ENCODE results near the gene TBKBP1. TPM values are rescaled to one million over a fixed set of nuclear protein-coding genes. Genes with fewer than 3 reads are reported as not detected.
A peak's percentile ranks its signal among the peaks of the same experiment; 100 is the strongest.

TBKBP1 gene
- total and polyA plus RNA-seq, 4 experiments from 2014 or later, result 0.49 to 7.4 (median 3.7) TPM

DNA sequence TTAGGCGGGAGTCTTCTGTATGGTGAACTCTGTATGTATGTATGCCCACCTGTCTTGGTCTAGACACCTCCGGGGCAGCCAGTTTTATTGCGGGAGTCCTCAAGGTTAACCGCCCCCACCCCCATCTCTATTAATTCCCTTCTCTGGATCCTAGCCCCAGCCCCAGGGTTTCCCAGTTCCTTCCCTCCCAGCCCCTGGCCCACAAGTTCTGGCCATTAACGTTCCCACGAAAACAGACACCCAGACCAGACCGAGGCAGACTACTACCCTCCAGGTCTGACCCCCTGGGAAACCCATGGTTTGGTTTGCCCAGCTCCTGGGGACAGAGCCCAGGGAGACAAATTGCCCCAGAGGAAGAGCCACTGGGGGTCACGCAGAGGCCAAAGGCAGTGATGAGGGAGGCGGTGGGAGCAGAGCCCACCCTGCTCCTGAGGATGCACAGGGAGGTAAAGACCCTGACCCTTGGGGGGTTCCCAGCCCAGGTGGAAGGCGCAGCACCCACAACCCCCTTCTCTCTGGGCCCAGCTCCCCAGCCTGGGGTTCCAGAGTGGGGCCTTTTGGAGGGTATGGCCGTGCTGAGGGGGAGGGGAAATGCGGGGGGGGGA is 8.5 kb downstream of the TBKBP1 start:
- intact Hi-C loops (cut with micrococcal nuclease), result no loop called here
- H3K27me3 ChIP-seq (ENCODE audit: insufficient read depth, low read length), result no peaks in the 10 kb centered on the region
- ChIA-PET CTCF (ENCODE audit: partially characterized antibody) (interaction anchor here (2.6 to 8.6 kb wide), 5 partner anchors 14 to 40 kb away, joined by 11 to 118 read pairs (median 19); partner anchors contain the start of gene TBX21), POLR2A (ENCODE audit: partially characterized antibody) (interaction anchor here (1.0 to 8.7 kb wide), 5 partner anchors 8 to 32 kb away, joined by 4 to 145 read pairs (median 4); partner anchors contain the start of genes TBKBP1 and TBX21)
- peaks cover 0 to 3% of the 10 kb centered on the region in 2 donors for H3K36me3 Mint-ChIP-seq
- no peak overlapping the region for H3K4me3 ChIP-seq (ENCODE audit: low read length in 2 of 2)
- H3K4me3 Mint-ChIP-seq, result peak overlapping the region in 6 of 8 donors; percentile 21 to 76 (median 53)
- peak in 1 of 5 donors; percentile 8 for DNase-seq
- no peaks in the 10 kb centered on the region for H3K9me3 ChIP-seq (ENCODE audit: control insufficient read depth in 1 of 2, low read length in 2 of 2)
- peak overlapping the region; percentile 19 to 96 (median 81) for H3K27ac Mint-ChIP-seq
- peaks cover 56 to 87% (median 70%) of the 10 kb centered on the region in 4 donors for H3K4me1 Mint-ChIP-seq
- no peaks in the 10 kb centered on the region for H3K36me3 ChIP-seq (ENCODE audit: insufficient read depth, low read length)
- peaks cover 81% of the 10 kb centered on the region for H3K4me1 ChIP-seq (ENCODE audit: insufficient read depth, low read length)
- H3K9me3 Mint-ChIP-seq, result no peaks in the 10 kb centered on the region
- peak overlapping the region; percentile 16 for H3K27ac ChIP-seq (ENCODE audit: low read depth, low read length)
- H3K27me3 Mint-ChIP-seq, result no peaks in the 10 kb centered on the region

DNA sequence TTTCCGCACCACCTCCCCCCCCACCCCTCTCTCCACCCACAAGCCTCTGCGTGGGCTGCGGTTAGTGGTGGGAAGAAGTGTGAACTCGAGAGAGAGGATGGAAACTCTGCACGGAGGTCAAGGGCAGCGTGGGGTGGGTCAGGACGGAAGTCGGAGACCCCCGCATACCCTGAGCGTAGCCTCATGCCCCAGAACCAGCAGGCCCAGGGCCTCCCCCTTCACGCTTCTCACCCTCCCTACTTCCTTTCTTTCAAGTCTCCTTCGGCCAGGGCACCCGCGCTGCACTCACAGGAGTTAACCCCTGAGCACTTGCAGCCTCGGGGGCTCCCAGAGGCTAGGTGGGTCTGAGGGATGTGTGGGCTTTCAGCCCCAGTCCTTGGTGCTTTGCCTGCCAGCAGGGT is 9.2 kb downstream of the TBKBP1 start:
- Histone ChIP-seq H3K4me1 (ENCODE audit: insufficient read depth, low read length) (peaks cover 87% of the 10 kb centered on the region), H3K4me3 (ENCODE audit: low read length in 2 of 2) (peak overlapping the region in 1 of 2 donors; percentile 44), H3K9me3 (ENCODE audit: control insufficient read depth in 1 of 2, low read length in 2 of 2) (no peaks in the 10 kb centered on the region), H3K27ac (ENCODE audit: low read depth, low read length) (peak overlapping the region; percentile 48), H3K36me3 (ENCODE audit: insufficient read depth, low read length) (no peaks in the 10 kb centered on the region), H3K27me3 (ENCODE audit: insufficient read depth, low read length) (no peaks in the 10 kb centered on the region)
- Mint-ChIP-seq H3K9me3 (no peaks in the 10 kb centered on the region), H3K27me3 (no peaks in the 10 kb centered on the region), H3K4me3 (peak overlapping the region; percentile 68 to 90 (median 73)), H3K27ac (peak overlapping the region; percentile 31 to 96 (median 81)), H3K36me3 (peaks cover 0 to 3% of the 10 kb centered on the region in 2 donors), H3K4me1 (peaks cover 59 to 89% (median 72%) of the 10 kb centered on the region in 4 donors)
- ChIA-PET POLR2A (ENCODE audit: partially characterized antibody) (interaction anchor here (1.0 to 8.7 kb wide), 5 partner anchors 9 to 54 kb away, joined by 4 to 145 read pairs (median 6); partner anchors contain the start of genes KPNB1, TBKBP1 and TBX21), CTCF (ENCODE audit: partially characterized antibody) (interaction anchor here (2.6 to 8.6 kb wide), 4 partner anchors 13 to 38 kb away, joined by 11 to 118 read pairs (median 22); partner anchors contain the start of gene TBX21)
- peak; percentile 37 to 69 (median 48) for DNase-seq
- intact Hi-C loops (cut with micrococcal nuclease), result no loop called here

DNA sequence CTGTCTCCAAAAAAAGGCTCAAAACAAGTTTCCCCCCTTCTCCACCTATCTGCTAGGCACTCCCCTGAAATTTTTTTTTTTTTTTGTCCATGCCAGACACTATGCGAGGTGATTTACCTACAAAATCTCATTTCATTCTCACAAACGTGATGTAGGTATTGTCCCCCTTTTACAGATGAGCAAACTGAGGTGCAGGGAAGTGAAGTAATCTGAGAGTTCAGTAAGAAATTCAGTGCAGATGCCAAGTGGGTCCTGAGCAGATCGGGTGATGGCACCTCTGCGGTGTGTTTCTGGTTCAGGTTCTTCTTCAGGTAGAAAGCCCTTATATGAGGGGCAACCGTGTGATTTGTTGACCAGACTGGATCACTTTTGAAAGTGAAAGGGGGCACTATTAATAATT is 9.7 kb downstream of the TBKBP1 start:
- Mint-ChIP-seq H3K27ac (peak overlapping the region; percentile 74 to 96 (median 89)), H3K9me3 (no peaks in the 10 kb centered on the region)
- CTCF ChIA-PET (ENCODE audit: partially characterized antibody), result interaction anchor here (0.8 to 5.3 kb wide), 4 partner anchors 14 to 37 kb away, joined by 4 to 26 read pairs (median 16); partner anchors contain the start of gene TBX21

DNA sequence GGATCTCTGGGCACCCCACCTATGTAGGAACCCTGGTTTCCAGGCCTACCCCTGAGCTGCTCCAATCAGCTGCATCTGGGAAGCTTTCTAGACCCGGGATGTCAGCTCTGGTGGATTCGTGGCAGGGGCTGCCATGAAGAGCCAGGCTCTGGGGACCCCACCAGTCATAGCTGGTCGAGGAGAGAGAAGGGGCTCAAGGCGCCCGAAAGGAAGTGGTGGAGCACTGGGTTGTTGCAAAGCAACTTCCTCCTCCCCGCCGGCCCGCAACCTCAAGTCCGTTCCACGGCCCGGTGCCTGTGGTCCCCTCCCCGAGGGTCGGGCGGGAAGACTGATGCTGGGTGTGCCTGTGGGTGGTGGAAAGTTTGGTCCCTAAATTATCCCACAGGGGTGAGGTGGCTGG is 10.2 kb downstream of the TBKBP1 start:
- H3K27me3 Mint-ChIP-seq, result no peaks in the 10 kb centered on the region
- H3K4me3 ChIP-seq (ENCODE audit: low read length in 2 of 2), result peak overlapping the region in 1 of 2 donors; percentile 2
- H3K4me3 Mint-ChIP-seq, result peak overlapping the region in 7 of 8 donors; percentile 68 to 90 (median 74)
- peaks cover 0 to 1% of the 10 kb centered on the region in 2 donors for H3K36me3 Mint-ChIP-seq
- peaks cover 59 to 81% (median 69%) of the 10 kb centered on the region in 4 donors for H3K4me1 Mint-ChIP-seq
- no peaks in the 10 kb centered on the region for H3K36me3 ChIP-seq (ENCODE audit: insufficient read depth, low read length)
- POLR2A ChIA-PET (ENCODE audit: partially characterized antibody), result interaction anchor here (1.2 to 8.7 kb wide), 9 partner anchors 8 to 191 kb away, joined by 3 to 145 read pairs (median 4); partner anchors contain the start of genes KPNB1, SP2, TBKBP1 and TBX21
- peak overlapping the region; percentile 48 for H3K27ac ChIP-seq (ENCODE audit: low read depth, low read length)
- no peaks in the 10 kb centered on the region for H3K27me3 ChIP-seq (ENCODE audit: insufficient read depth, low read length)
- CTCF ChIA-PET (ENCODE audit: partially characterized antibody), result interaction anchor here (0.8 to 5.3 kb wide), 4 partner anchors 14 to 37 kb away, joined by 4 to 26 read pairs (median 16); partner anchors contain the start of gene TBX21
- intact Hi-C loops (cut with micrococcal nuclease), result no loop called here
- no peaks in the 10 kb centered on the region for H3K9me3 ChIP-seq (ENCODE audit: control insufficient read depth in 1 of 2, low read length in 2 of 2)
- H3K4me1 ChIP-seq (ENCODE audit: insufficient read depth, low read length), result peaks cover 84% of the 10 kb centered on the region
- peak in 1 of 5 donors; percentile 25 for DNase-seq
- H3K27ac Mint-ChIP-seq, result peak overlapping the region; percentile 80 to 96 (median 92)
- H3K9me3 Mint-ChIP-seq, result no peaks in the 10 kb centered on the region

More for the DNA sequence above, 9.7 kb downstream of the TBKBP1 start:
- intact Hi-C loops (cut with micrococcal nuclease), result no loop called here
- Histone ChIP-seq H3K9me3 (ENCODE audit: control insufficient read depth in 1 of 2, low read length in 2 of 2) (no peaks in the 10 kb centered on the region), H3K4me1 (ENCODE audit: insufficient read depth, low read length) (peaks cover 87% of the 10 kb centered on the region), H3K4me3 (ENCODE audit: low read length in 2 of 2) (peak overlapping the region in 1 of 2 donors; percentile 2), H3K27me3 (ENCODE audit: insufficient read depth, low read length) (no peaks in the 10 kb centered on the region), H3K36me3 (ENCODE audit: insufficient read depth, low read length) (no peaks in the 10 kb centered on the region), H3K27ac (ENCODE audit: low read depth, low read length) (peak overlapping the region; percentile 48)
- no peak for DNase-seq
- H3K4me1 Mint-ChIP-seq, result peaks cover 59 to 85% (median 71%) of the 10 kb centered on the region in 4 donors
- no peaks in the 10 kb centered on the region for H3K27me3 Mint-ChIP-seq
- POLR2A ChIA-PET (ENCODE audit: partially characterized antibody), result interaction anchor here (1.0 to 8.7 kb wide), 9 partner anchors 9 to 55 kb away, joined by 3 to 145 read pairs (median 4); partner anchors contain the start of genes KPNB1, TBKBP1 and TBX21
- H3K36me3 Mint-ChIP-seq, result peaks cover 0 to 3% of the 10 kb centered on the region in 2 donors
- peak overlapping the region; percentile 68 to 90 (median 73) for H3K4me3 Mint-ChIP-seq

DNA sequence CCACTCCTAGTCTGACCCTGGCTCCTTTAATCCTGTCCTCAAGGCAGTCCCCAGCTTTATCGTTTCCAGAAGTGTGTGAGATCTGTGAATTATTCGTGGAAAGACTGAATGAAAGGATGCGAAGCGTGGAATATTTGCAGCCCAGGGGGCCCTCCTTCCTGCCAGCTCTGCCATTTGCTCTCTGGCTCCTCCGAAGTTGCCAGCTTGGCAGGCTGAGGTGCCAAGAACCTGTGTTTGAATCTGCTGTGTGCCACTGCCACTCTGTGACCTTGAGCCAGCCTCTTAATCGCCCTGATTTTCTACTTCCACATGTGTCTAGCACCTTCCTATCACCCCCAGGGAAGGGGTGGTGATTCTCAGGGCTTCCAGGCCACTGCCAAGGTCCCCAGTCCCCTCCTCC is 10.8 kb downstream of the TBKBP1 start:
- Mint-ChIP-seq H3K4me1 (peaks cover 57 to 80% (median 68%) of the 10 kb centered on the region in 4 donors), H3K4me3 (peak overlapping the region in 6 of 8 donors; percentile 58 to 90 (median 73)), H3K9me3 (no peaks in the 10 kb centered on the region), H3K36me3 (peaks cover 1 to 4% of the 10 kb centered on the region in 2 donors), H3K27ac (peak overlapping the region; percentile 53 to 96 (median 86)), H3K27me3 (no peaks in the 10 kb centered on the region)
- H3K4me1 ChIP-seq (ENCODE audit: insufficient read depth, low read length), result peaks cover 79% of the 10 kb centered on the region
- no peak overlapping the region for H3K4me3 ChIP-seq (ENCODE audit: low read length in 2 of 2)
- ChIA-PET CTCF (ENCODE audit: partially characterized antibody) (interaction anchor here (0.8 to 5.3 kb wide), 4 partner anchors 13 to 36 kb away, joined by 4 to 26 read pairs (median 16); partner anchors contain the start of gene TBX21), POLR2A (ENCODE audit: partially characterized antibody) (interaction anchor here (1.2 to 8.7 kb wide), 7 partner anchors 10 to 191 kb away, joined by 3 to 145 read pairs (median 4); partner anchors contain the start of genes SP2, TBKBP1 and TBX21)
- H3K27ac ChIP-seq (ENCODE audit: low read depth, low read length), result peak overlapping the region; percentile 48
- H3K36me3 ChIP-seq (ENCODE audit: insufficient read depth, low read length), result no peaks in the 10 kb centered on the region
- intact Hi-C loops (cut with micrococcal nuclease), result loop anchor here (1.0 kb wide), 1 partner anchor 15 kb away; no protein-coding TSS in a partner anchor
- H3K9me3 ChIP-seq (ENCODE audit: control insufficient read depth in 1 of 2, low read length in 2 of 2), result no peaks in the 10 kb centered on the region
- no peaks in the 10 kb centered on the region for H3K27me3 ChIP-seq (ENCODE audit: insufficient read depth, low read length)
- peak in 1 of 5 donors; percentile 39 for DNase-seq

DNA sequence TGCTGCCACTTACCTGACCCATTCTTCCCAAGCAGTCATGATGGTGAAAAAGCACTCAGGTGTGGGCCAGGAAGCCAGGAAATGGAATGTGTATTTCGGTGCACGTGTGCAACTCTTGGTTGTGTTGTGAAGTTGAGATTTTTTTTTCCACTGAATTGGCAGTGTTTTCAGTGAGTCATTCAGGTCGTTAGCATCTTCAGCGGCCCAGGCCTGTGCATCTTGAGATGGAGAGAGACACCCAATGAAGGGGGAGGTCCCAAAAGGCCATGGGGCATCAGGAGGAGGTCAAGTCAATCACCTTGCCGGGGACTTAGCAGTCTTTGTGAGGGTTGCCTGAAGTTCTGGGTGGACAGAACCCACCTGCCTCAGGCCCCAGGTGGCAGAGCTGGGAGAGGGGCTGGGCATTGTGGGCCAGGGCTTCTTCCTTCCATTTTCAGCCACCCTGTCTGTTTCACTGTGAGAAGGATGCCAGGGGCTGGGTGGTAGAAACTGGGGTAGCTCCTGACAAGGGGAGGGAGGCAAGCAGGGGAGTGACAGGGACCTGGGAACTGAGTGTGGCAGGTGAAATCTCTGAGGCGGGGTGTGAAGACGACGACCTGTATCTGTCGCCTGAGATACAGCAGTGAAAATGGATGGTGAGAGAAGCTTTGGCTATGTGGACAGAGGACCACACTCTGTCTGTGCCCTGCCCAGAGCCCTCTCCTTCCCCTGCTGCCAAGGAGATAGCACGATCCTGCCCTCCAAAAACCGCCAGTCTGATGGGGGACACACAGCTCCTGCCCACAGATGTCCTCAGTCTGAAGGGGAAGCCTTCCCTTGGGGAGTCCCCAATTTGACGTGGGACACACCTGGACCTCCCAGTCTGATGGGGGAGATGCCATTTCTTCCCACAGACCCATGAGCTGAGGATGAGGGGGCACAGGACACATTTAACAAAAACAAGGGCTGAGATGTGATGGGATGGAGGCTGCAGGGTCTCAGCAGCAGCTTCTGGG is 11.9 kb downstream of the TBKBP1 start:
- Mint-ChIP-seq H3K9me3 (no peaks in the 10 kb centered on the region), H3K4me3 (peak overlapping the region; percentile 66 to 90 (median 74)), H3K27ac (peak overlapping the region; percentile 82 to 96 (median 92)), H3K27me3 (no peaks in the 10 kb centered on the region), H3K4me1 (peaks cover 57 to 75% (median 67%) of the 10 kb centered on the region in 4 donors), H3K36me3 (peaks cover 1 to 5% of the 10 kb centered on the region in 2 donors)
- POLR2A ChIA-PET (ENCODE audit: partially characterized antibody), result interaction anchor here (0.6 to 8.7 kb wide), 9 partner anchors 11 to 63 kb away, joined by 3 to 145 read pairs (median 3); partner anchors contain the start of genes KPNB1, TBKBP1 and TBX21
- intact Hi-C loops (cut with micrococcal nuclease), result loop anchor here (1.0 kb wide), 1 partner anchor 13 kb away; no protein-coding TSS in a partner anchor
- no peaks in the 10 kb centered on the region for H3K36me3 ChIP-seq (ENCODE audit: insufficient read depth, low read length)
- H3K4me3 ChIP-seq (ENCODE audit: low read length in 2 of 2), result no peak overlapping the region
- H3K27me3 ChIP-seq (ENCODE audit: insufficient read depth, low read length), result no peaks in the 10 kb centered on the region
- peak in 1 of 5 donors; percentile 78 for DNase-seq
- peaks cover 72% of the 10 kb centered on the region for H3K4me1 ChIP-seq (ENCODE audit: insufficient read depth, low read length)
- CTCF ChIA-PET (ENCODE audit: partially characterized antibody), result interaction anchor here (1.7 to 5.3 kb wide), 4 partner anchors 8 to 96 kb away, joined by 5 to 26 read pairs (median 24); partner anchors contain the start of gene TBX21
- H3K9me3 ChIP-seq (ENCODE audit: control insufficient read depth in 1 of 2, low read length in 2 of 2), result no peaks in the 10 kb centered on the region
- H3K27ac ChIP-seq (ENCODE audit: low read depth, low read length), result peak overlapping the region; percentile 32
